Measurements from ENCODE around the gene RFT1. TPM values are rescaled to one million over a fixed set of nuclear protein-coding genes. Genes with fewer than 3 reads are reported as not detected.

Gene RFT1
- total RNA-seq, 4 donors from 2014 or later = 9.0 to 19.8 (median 10.8) TPM

DNA sequence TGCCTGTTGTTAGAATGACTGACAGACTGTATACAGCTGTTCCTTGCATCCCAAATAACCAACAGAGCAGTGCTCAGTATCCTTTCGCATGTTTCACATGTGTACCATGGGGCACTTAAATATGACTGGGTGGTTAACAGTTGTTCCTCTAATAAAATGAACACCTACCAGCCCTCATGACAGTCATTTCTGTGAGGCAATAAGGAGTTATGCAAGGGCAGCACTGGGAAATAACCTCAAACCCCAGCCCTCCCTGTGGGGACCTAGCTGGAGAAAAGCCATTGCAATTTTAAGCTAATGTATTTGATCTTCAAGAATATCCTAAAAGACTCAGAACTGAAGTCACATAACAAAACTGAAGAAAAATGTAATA is 7.3 kb downstream of the RFT1 start:
- no peak for TF ChIP-seq POLR2A (IDR thresholded peaks at IDR 0.05)
- TF ChIP-seq, protein P1, sequence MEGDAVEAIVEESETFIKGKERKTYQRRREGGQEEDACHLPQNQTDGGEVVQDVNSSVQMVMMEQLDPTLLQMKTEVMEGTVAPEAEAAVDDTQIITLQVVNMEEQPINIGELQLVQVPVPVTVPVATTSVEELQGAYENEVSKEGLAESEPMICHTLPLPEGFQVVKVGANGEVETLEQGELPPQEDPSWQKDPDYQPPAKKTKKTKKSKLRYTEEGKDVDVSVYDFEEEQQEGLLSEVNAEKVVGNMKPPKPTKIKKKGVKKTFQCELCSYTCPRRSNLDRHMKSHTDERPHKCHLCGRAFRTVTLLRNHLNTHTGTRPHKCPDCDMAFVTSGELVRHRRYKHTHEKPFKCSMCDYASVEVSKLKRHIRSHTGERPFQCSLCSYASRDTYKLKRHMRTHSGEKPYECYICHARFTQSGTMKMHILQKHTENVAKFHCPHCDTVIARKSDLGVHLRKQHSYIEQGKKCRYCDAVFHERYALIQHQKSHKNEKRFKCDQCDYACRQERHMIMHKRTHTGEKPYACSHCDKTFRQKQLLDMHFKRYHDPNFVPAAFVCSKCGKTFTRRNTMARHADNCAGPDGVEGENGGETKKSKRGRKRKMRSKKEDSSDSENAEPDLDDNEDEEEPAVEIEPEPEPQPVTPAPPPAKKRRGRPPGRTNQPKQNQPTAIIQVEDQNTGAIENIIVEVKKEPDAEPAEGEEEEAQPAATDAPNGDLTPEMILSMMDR (IDR thresholded peaks at IDR 0.05) = no peak
- Histone ChIP-seq H3K9me3 (no peaks in the 10 kb centered on the region), H3K36me3 (peaks cover 0 to 78% (median 0%) of the 10 kb centered on the region in 3 donors), H3K27me3 (no peaks in the 10 kb centered on the region), H3K27ac (no peak overlapping the region), H3K4me3 (no peak overlapping the region), H3K4me1 (no peaks in the 10 kb centered on the region)
- no peak for DNase-seq

- Histone ChIP-seq H3K27me3 (no peaks in the 10 kb centered on the region), H3K27ac (no peak overlapping the region), H3K36me3 (peaks cover 0 to 83% (median 0%) of the 10 kb centered on the region in 3 donors), H3K9me3 (no peaks in the 10 kb centered on the region), H3K4me3 (no peak overlapping the region), H3K4me1 (no peaks in the 10 kb centered on the region)
- TF ChIP-seq, protein P1 (IDR thresholded peaks at IDR 0.05) = no peak
- no peak for TF ChIP-seq POLR2A (IDR thresholded peaks at IDR 0.05)
- DNase-seq = no peak
Measured at GRCh38 chr3:53122255-53122932, 7.8 kb downstream of the RFT1 start.

GRCh38 chr3:53120336-53120735 is 9.9 kb downstream of the RFT1 start:
- Histone ChIP-seq H3K27me3 (no peaks in the 10 kb centered on the region), H3K4me1 (no peaks in the 10 kb centered on the region), H3K36me3 (peaks cover 0 to 91% (median 0%) of the 10 kb centered on the region in 3 donors), H3K27ac (no peak overlapping the region), H3K9me3 (no peaks in the 10 kb centered on the region), H3K4me3 (no peak overlapping the region)
- TF ChIP-seq POLR2A (IDR thresholded peaks at IDR 0.05) = no peak
- TF ChIP-seq, protein P1 (IDR thresholded peaks at IDR 0.05) = no peak
- DNase-seq = no peak

DNA sequence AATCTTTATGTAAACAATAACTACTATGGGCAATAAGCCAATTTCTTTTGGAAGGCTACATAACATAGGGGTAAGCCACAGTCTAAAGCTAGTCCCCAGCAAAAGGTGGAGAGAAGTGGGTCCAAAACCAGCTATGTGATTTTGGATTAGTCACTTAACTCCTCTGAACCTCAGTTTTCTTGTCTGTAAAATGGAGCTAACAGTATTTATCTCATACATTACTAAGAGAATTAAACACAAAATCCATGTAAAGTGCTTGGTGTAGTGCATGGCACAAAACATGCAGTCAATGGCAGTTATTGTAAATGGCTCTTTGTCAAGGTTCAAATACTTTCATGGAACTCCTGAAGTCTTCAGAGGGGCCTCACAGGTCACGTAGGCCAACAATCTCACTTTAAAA is 13.3 kb downstream of the RFT1 start:
- Histone ChIP-seq H3K4me1 (no peaks in the 10 kb centered on the region), H3K27me3 (no peaks in the 10 kb centered on the region), H3K9me3 (no peaks in the 10 kb centered on the region), H3K4me3 (no peak overlapping the region), H3K27ac (no peak overlapping the region), H3K36me3 (peaks cover 0 to 64% (median 0%) of the 10 kb centered on the region in 3 donors)
- DNase-seq = no peak
- no peak for TF ChIP-seq POLR2A (IDR thresholded peaks at IDR 0.05)
- TF ChIP-seq, protein P1 (IDR thresholded peaks at IDR 0.05) = no peak

DNA sequence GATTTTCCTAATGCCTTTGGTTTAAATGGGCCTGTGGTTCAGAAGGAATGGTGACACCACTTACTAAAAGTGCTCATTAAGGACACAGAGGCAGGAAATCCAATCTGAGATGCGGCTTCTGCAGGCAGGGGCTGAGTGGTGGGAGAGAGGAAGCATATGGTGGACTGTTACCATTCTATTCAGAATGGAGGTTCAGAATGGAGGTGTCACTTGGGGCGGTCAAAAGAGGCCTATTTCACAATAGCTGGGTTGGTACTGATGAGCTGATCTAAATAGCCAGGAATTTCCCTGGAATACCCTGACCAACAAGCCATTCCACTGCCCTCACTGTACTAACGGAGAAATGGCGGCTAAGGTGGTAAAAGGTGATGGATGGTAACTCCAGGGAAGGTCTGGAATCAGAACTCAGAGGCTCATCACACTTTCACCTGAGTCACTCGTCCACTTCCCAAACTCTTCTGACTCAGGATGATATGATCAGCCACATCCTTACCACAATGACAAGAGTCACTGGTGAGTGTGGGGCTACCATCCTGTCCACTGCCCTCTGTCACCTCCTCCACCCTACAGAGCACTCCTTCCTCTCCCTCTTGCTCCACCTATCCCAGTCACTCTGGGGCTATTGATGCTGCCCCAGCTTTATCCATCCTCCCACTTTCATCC is 15.7 kb downstream of the RFT1 start:
- Histone ChIP-seq H3K4me1 (no peaks in the 10 kb centered on the region), H3K4me3 (no peak overlapping the region)

More for the DNA sequence above, 15.7 kb downstream of the RFT1 start:
- Histone ChIP-seq H3K27ac (no peak overlapping the region), H3K27me3 (no peaks in the 10 kb centered on the region), H3K9me3 (no peaks in the 10 kb centered on the region), H3K36me3 (peaks cover 0 to 52% (median 0%) of the 10 kb centered on the region in 3 donors)
- DNase-seq = no peak
- TF ChIP-seq POLR2A (IDR thresholded peaks at IDR 0.05) = no peak
- TF ChIP-seq, protein P1 (IDR thresholded peaks at IDR 0.05) = no peak
